Neuronal stem cell (in vitro differentiated cells): Measurements from ENCODE around the gene RNF17.

Experiments
- DNase-seq: peaks from one replicate; pipeline ENCODE4 v3.0.0-alpha.2; 2013; ENCODE audit warnings: low spot score
- H2AFZ ChIP-seq: one replicate; pipeline ENCODE4 v1.6.1; 2013; ENCODE audit warnings: mild to moderate bottlenecking, low read length, inconsistent platforms
- H2AK5ac ChIP-seq: 2 replicates; pipeline ENCODE4 v1.6.1; 2013; ENCODE audit warnings: low read depth, mild to moderate bottlenecking, inconsistent platforms, low read length, moderate library complexity, mixed read lengths
- H2BK120ac ChIP-seq: 2 replicates; pipeline ENCODE4 v1.6.1; 2013; ENCODE audit warnings: low read depth, mild to moderate bottlenecking, inconsistent platforms, low read length, moderate library complexity, mixed read lengths
- H2BK12ac ChIP-seq: one replicate; pipeline ENCODE4 v1.6.1; 2013; ENCODE audit warnings: low read length, inconsistent platforms
- H2BK15ac ChIP-seq: 2 replicates; pipeline ENCODE4 v1.6.1; 2013; ENCODE audit warnings: mild to moderate bottlenecking, low read length, inconsistent platforms, mixed read lengths
- H2BK5ac ChIP-seq: one replicate; pipeline ENCODE4 v1.6.1; 2013; ENCODE audit warnings: inconsistent platforms, mild to moderate bottlenecking, low read length, moderate library complexity
- H3K14ac ChIP-seq: one replicate; pipeline ENCODE4 v1.6.1; 2013; ENCODE audit warnings: low read length, inconsistent platforms
- H3K18ac ChIP-seq: 2 replicates; pipeline ENCODE4 v1.6.1; 2013; ENCODE audit warnings: low read length, inconsistent platforms
- H3K23ac ChIP-seq: 2 replicates; pipeline ENCODE4 v1.6.1; 2013; ENCODE audit warnings: low read depth, mild to moderate bottlenecking, mixed read lengths, low read length, inconsistent platforms; ENCODE audit not compliant: poor library complexity
- H3K27ac ChIP-seq: replicated peaks from 3 replicates; pipeline ENCODE4 v1.5.1; 2013; ENCODE audit warnings: low read length, inconsistent platforms
- H3K27me3 ChIP-seq, 3 experiments: 2 replicates each; pipeline ENCODE4 v1.6.1; 2013; ENCODE audit warnings: low read length in 3 of 3, mild to moderate bottlenecking in 2 of 3, inconsistent platforms in 1 of 3, low read depth in 1 of 3, mixed read lengths in 1 of 3, moderate library complexity in 1 of 3; ENCODE audit not compliant: control insufficient read depth in 3 of 3, insufficient read depth in 3 of 3
- H3K36me3 ChIP-seq, 2 donors: replicated peaks in 1 of 2; 2 replicates each; pipeline ENCODE4 v1.6.1; 2013; ENCODE audit warnings: low read length in 2 of 2; ENCODE audit not compliant: control insufficient read depth in 2 of 2, insufficient read depth in 2 of 2
- H3K4ac ChIP-seq: 2 replicates; pipeline ENCODE4 v1.6.1; 2013; ENCODE audit warnings: inconsistent platforms, mild to moderate bottlenecking, low read length, moderate library complexity
- H3K4me1 ChIP-seq, 2 donors: 1 replicate in 1 of 2; 2 replicates in 1 of 2; pipeline ENCODE4 v1.6.1; 2013; ENCODE audit warnings: low read length in 2 of 2, low read depth in 1 of 2; ENCODE audit not compliant: control insufficient read depth in 2 of 2, insufficient read depth in 1 of 2
- H3K4me2 ChIP-seq: one replicate; pipeline ENCODE4 v1.6.1; 2013; ENCODE audit warnings: mild to moderate bottlenecking, low read length, inconsistent platforms; ENCODE audit not compliant: insufficient read depth, poor library complexity, severe bottlenecking
- H3K4me3 ChIP-seq, 2 donors: 2 replicates each; pipeline ENCODE4 v1.5.1; 2013; ENCODE audit warnings: low read length in 2 of 2, mild to moderate bottlenecking in 2 of 2, inconsistent platforms in 1 of 2, moderate library complexity in 1 of 2
- H3K79me1 ChIP-seq: one replicate; pipeline ENCODE4 v1.6.1; 2013; ENCODE audit warnings: low read depth, mild to moderate bottlenecking, inconsistent platforms, low read length, moderate library complexity
- H3K9ac ChIP-seq: one replicate; pipeline ENCODE4 v1.6.1; 2013; ENCODE audit warnings: mild to moderate bottlenecking, low read depth, low read length, inconsistent platforms; ENCODE audit not compliant: poor library complexity
- H3K9me3 ChIP-seq, 2 donors: replicated peaks in 1 of 2; 2 replicates each; pipeline versions ENCODE3 to v1.6.1; 2013; ENCODE audit warnings: low read length in 2 of 2, mild to moderate bottlenecking in 2 of 2, inconsistent platforms in 1 of 2, low read depth in 1 of 2, mixed read lengths in 1 of 2, moderate library complexity in 1 of 2; ENCODE audit not compliant: control insufficient read depth in 2 of 2, insufficient read depth in 1 of 2
- H4K8ac ChIP-seq: one replicate; pipeline ENCODE4 v1.6.1; 2013; ENCODE audit warnings: low read depth, mild to moderate bottlenecking, inconsistent platforms, low read length, moderate library complexity
- H4K91ac ChIP-seq: one replicate; pipeline ENCODE4 v1.6.1; 2013; ENCODE audit warnings: low read length, low read depth, mild to moderate bottlenecking, inconsistent platforms; ENCODE audit not compliant: poor library complexity
- WGBS, 2 donors: extraction: QIAGEN DNeasy Blood & Tissue Kit; methylation state at CpG; one replicate each; pipeline ENCODE4 v1.1.7; 2013; ENCODE audit warnings: missing lambda C conversion rate in 2 of 2, mixed read lengths in 1 of 2; ENCODE audit not compliant: insufficient read length in 2 of 2, insufficient replicate concordance in 1 of 2; ENCODE audit errors: extremely low coverage in 2 of 2; 5-methylcytosine and 5-hydroxymethylcytosine counted together

Gene RNF17

DNA sequence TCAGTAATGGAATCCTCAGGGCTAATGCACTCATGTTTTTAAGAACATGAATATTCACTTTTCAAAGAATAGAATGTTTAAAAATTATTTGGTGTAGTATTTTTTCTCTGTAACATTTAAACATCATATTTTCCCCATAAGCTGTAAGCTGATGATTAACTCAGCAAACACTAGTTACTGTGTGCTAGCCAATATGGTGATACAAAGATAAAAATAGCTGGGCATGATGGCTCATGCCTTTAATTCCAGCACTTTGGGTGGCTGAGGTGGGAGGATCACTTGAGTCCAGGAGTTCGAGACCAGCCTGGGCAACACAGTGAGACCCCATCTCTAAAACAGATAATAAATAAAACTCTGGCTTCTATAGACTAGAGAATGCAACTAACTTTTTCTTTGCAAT is 13.2 kb downstream of the RNF17 start:
- no peak for DNase-seq
- Histone ChIP-seq H3K4me3 (no peak overlapping the region), H3K18ac (no peak overlapping the region), H2BK120ac (no peak overlapping the region), H3K9ac (no peak overlapping the region), H2BK15ac (no peak overlapping the region), H3K4me1 (no peaks in the 10 kb centered on the region), H3K23ac (no peak overlapping the region), H3K9me3 (no peaks in the 10 kb centered on the region), H3K14ac (no peak overlapping the region), H3K4ac (no peak overlapping the region), H2BK5ac (no peak overlapping the region), H3K79me1 (peaks cover 1% of the 10 kb centered on the region), H3K27ac (no peak overlapping the region), H4K8ac (no peak overlapping the region), H3K36me3 (no peaks in the 10 kb centered on the region), H4K91ac (no peak overlapping the region), H3K4me2 (no peak overlapping the region), H2AK5ac (no peak overlapping the region), H2BK12ac (no peak overlapping the region), H2AFZ (no peak overlapping the region), H3K27me3 (no peaks in the 10 kb centered on the region)
- no CpG with 5 or more reads among the region's 1 CpG for WGBS, 2 donors

DNA sequence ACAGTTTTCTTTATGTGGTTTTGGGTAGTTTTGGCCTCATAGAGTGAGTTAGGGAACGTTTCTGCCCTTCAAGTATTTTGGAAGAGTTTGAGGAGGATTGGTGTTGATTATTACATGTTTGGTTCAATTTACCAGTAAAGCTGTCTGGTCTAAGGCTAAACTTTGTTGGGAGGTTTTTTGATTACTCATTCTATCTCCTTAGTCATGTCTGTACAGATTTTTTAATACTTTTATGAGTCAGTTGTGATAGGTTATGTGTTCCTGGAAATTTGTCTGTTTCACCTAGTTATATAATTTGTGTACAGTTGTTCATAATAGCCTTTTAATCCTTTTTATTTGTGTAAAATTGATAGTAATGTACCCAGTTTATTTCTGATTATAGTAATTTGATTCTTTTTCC is 20.4 kb downstream of the RNF17 start:
- no peak overlapping the region for H3K4ac ChIP-seq
- DNase-seq: no peak
- no peak overlapping the region for H2BK15ac ChIP-seq
- H3K4me3 ChIP-seq: no peak overlapping the region
- H4K8ac ChIP-seq: no peak overlapping the region
- H3K4me2 ChIP-seq: no peak overlapping the region
- H2AK5ac ChIP-seq: no peak overlapping the region
- no peak overlapping the region for H3K9ac ChIP-seq
- WGBS, 2 donors: no CpG with 5 or more reads among the region's 1 CpG
- no peak overlapping the region for H3K14ac ChIP-seq
- no peak overlapping the region for H2BK120ac ChIP-seq
- no peak overlapping the region for H3K23ac ChIP-seq
- H3K9me3 ChIP-seq: no peaks in the 10 kb centered on the region
- no peak overlapping the region for H4K91ac ChIP-seq
- H2AFZ ChIP-seq: no peak overlapping the region
- H3K79me1 ChIP-seq: no peaks in the 10 kb centered on the region
- no peaks in the 10 kb centered on the region for H3K27me3 ChIP-seq
- no peak overlapping the region for H2BK12ac ChIP-seq
- no peak overlapping the region for H3K18ac ChIP-seq
- H3K4me1 ChIP-seq: no peaks in the 10 kb centered on the region
- no peak overlapping the region for H3K27ac ChIP-seq
- no peak overlapping the region for H2BK5ac ChIP-seq
- no peaks in the 10 kb centered on the region for H3K36me3 ChIP-seq

- no peak overlapping the region for H2BK15ac ChIP-seq
- no peak overlapping the region for H2BK120ac ChIP-seq
- DNase-seq: no peak
- H3K4me2 ChIP-seq: no peak overlapping the region
- no peak overlapping the region for H3K4me3 ChIP-seq
- H2BK12ac ChIP-seq: no peak overlapping the region
- H3K27ac ChIP-seq: no peak overlapping the region
- no peaks in the 10 kb centered on the region for H3K4me1 ChIP-seq
- H3K9me3 ChIP-seq: no peaks in the 10 kb centered on the region
- H3K9ac ChIP-seq: no peak overlapping the region
- no peak overlapping the region for H3K14ac ChIP-seq
- no peak overlapping the region for H3K23ac ChIP-seq
- no peak overlapping the region for H3K4ac ChIP-seq
- H2BK5ac ChIP-seq: no peak overlapping the region
- H3K36me3 ChIP-seq: no peaks in the 10 kb centered on the region
- H3K18ac ChIP-seq: no peak overlapping the region
- H3K79me1 ChIP-seq: no peaks in the 10 kb centered on the region
- H4K8ac ChIP-seq: no peak overlapping the region
- no peak overlapping the region for H2AK5ac ChIP-seq
- H4K91ac ChIP-seq: no peak overlapping the region
- H3K27me3 ChIP-seq: peaks cover 0 to 5% (median 0%) of the 10 kb centered on the region in 3 experiments
- H2AFZ ChIP-seq: no peak overlapping the region
- WGBS, 2 donors: no CpG with 5 or more reads among the region's 3 CpGs
Observed at GRCh38 chr13:24788538-24788937, 24.6 kb downstream of the RNF17 start.

DNA sequence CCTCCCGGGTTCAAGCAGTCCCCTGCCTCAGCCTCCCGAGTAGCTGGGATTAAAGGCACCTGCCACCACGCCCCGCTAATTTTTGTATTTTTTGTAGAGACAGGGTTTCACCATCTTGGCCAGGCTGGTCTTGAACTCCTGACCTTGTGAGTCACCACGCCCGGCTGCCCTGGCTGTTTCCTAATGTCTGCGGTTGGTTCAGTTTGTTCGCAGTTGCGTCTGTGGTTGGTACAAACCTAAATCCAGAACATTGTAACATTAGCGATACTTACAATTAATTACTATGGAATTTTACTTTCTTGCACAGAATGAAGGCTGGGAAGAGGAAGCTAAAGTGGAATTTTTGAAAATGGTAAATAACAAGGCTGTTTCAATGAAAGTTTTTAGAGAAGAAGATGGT is 38.1 kb downstream of the RNF17 start:
- Histone ChIP-seq H3K4ac (no peak overlapping the region), H3K27ac (no peak overlapping the region), H3K4me3 (no peak overlapping the region), H3K9ac (no peak overlapping the region), H2AK5ac (no peak overlapping the region), H3K79me1 (no peaks in the 10 kb centered on the region), H2BK15ac (no peak overlapping the region), H3K27me3 (peaks cover 0 to 7% (median 0%) of the 10 kb centered on the region in 3 experiments), H3K4me2 (no peak overlapping the region), H3K36me3 (no peaks in the 10 kb centered on the region), H3K23ac (no peak overlapping the region), H3K4me1 (no peaks in the 10 kb centered on the region), H4K8ac (no peak overlapping the region), H3K9me3 (no peaks in the 10 kb centered on the region), H2BK12ac (no peak overlapping the region), H3K14ac (no peak overlapping the region), H2BK5ac (no peak overlapping the region), H2AFZ (no peak overlapping the region), H3K18ac (no peak overlapping the region), H2BK120ac (no peak overlapping the region), H4K91ac (no peak overlapping the region)
- no CpG with 5 or more reads among the region's 10 CpGs for WGBS, 2 donors
- no peak for DNase-seq
